Activated T-cell treated with anti-CD3 and anti-CD28 coated beads for 48 hours (primary cell): ENCODE measurements around the gene APEX1.

Source experiments
- DNase-seq: peaks from one replicate; pipeline ENCODE4 v3.0.0-alpha.2; 2020; ENCODE audit warnings: low read depth

APEX1 gene

GRCh38 chr14:20454516-20455354 lies at the start of gene APEX1, which contains the start of gene OSGEP:
Gene APEX1 (plus strand): TSS chr14:20455226. CDS start chr14:20455646, 420 bp downstream.
Gene OSGEP (minus strand): TSS chr14:20454812. CDS start chr14:20454683, 129 bp downstream.
- DNase-seq: peak; percentile 93

- no peak for DNase-seq
Measured at GRCh38 chr14:20409226-20409625, 45.8 kb upstream of the APEX1 start.

- no peak for DNase-seq
Measured at GRCh38 chr14:20412411-20412810, 42.6 kb upstream of the APEX1 start.

GRCh38 chr14:20412876-20413743 lies 41.9 kb upstream of the APEX1 start, which contains the start of gene TEP1:
Gene TEP1 (minus strand): TSS chr14:20413501. CDS start chr14:20408439, 5,062 bp downstream.
- peak; percentile 71 for DNase-seq

- no peak for DNase-seq
Measured at GRCh38 chr14:20413744-20414082, 41.3 kb upstream of the APEX1 start.

- no peak for DNase-seq
Measured at GRCh38 chr14:20415782-20416206, 39.2 kb upstream of the APEX1 start.

- no peak for DNase-seq
Measured at GRCh38 chr14:20416223-20416622, 38.8 kb upstream of the APEX1 start.

GRCh38 chr14:20417250-20418186 lies 37.5 kb upstream of the APEX1 start:
- no peak for DNase-seq

- no peak for DNase-seq
Measured at GRCh38 chr14:20418501-20418909, 36.5 kb upstream of the APEX1 start.

- DNase-seq: no peak
Measured at GRCh38 chr14:20419419-20419818, 35.6 kb upstream of the APEX1 start.

- DNase-seq: no peak
Measured at GRCh38 chr14:20421267-20421666, 33.8 kb upstream of the APEX1 start.

GRCh38 chr14:20422886-20423285 lies 32.1 kb upstream of the APEX1 start:
- no peak for DNase-seq

GRCh38 chr14:20424851-20425250 lies 30.2 kb upstream of the APEX1 start:
- no peak for DNase-seq

- no peak for DNase-seq
Measured at GRCh38 chr14:20427231-20428009, 27.6 kb upstream of the APEX1 start.

- no peak for DNase-seq
Measured at GRCh38 chr14:20428010-20428365, 27.0 kb upstream of the APEX1 start.

GRCh38 chr14:20428802-20429201 lies 26.2 kb upstream of the APEX1 start:
- no peak for DNase-seq

GRCh38 chr14:20429801-20430669 lies 25.0 kb upstream of the APEX1 start:
- no peak for DNase-seq

GRCh38 chr14:20434701-20435581 lies 20.1 kb upstream of the APEX1 start:
- DNase-seq: no peak
